Nephron (organoid): ENCODE results near the gene PPP6C.
A peak's percentile ranks its signal among the peaks of the same experiment; 100 is the strongest.
"Not testable (repeated sequence)": the region's sequence is repeated elsewhere in the genome, so short reads cannot be mapped to it uniquely, and the experiment has no call there.

ENCODE experiments used
- H3K27ac Mint-ChIP-seq, 3 experiments: 2 replicates each; pipeline ENCODE4 v1.8.0; 2020; ENCODE audit warnings: mixed read lengths in 3 of 3, mild to moderate bottlenecking in 2 of 3, moderate library complexity in 1 of 3
- H3K27me3 Mint-ChIP-seq: 2 replicates; pipeline ENCODE4 v1.8.0; 2021; ENCODE audit warnings: low read depth, mild to moderate bottlenecking, moderate library complexity, mixed read lengths
- H3K36me3 Mint-ChIP-seq: 2 replicates; pipeline ENCODE4 v1.8.0; 2020; ENCODE audit warnings: low read depth, mixed read lengths
- H3K4me1 Mint-ChIP-seq: 2 replicates; pipeline ENCODE4 v1.8.0; 2020; ENCODE audit warnings: mixed read lengths
- H3K4me3 Mint-ChIP-seq, 3 experiments: 2 replicates each; pipeline ENCODE4 v1.8.0; 2020; ENCODE audit warnings: mild to moderate bottlenecking in 3 of 3, mixed read lengths in 3 of 3, moderate library complexity in 2 of 3
- H3K9me3 Mint-ChIP-seq: 2 replicates; pipeline ENCODE4 v1.8.0; 2020; ENCODE audit warnings: mixed read lengths
- CTCF ChIP-seq, 3 experiments: fragments of 200-600 bp; sonication (generic); IDR thresholded peaks; one replicate each; pipeline ENCODE4 v1.5.0; 2021; ENCODE audit warnings: antibody characterized with exemption in 3 of 3; ENCODE audit not compliant: unreplicated experiment in 3 of 3

The PPP6C gene

GRCh38 chr9:125202846-125203618, 13.4 kb upstream of the PPP6C start:
- Mint-ChIP-seq H3K4me1 (peaks cover 16% of the 10 kb centered on the region), H3K4me3 (peak overlapping the region; percentile 8 to 22 (median 17)), H3K27me3 (no peaks in the 10 kb centered on the region), H3K27ac (no peak overlapping the region), H3K36me3 (peaks cover 35% of the 10 kb centered on the region), H3K9me3 (no peaks in the 10 kb centered on the region)
- TF ChIP-seq CTCF (IDR thresholded peaks at IDR 0.05; ENCODE audit: unreplicated experiment in 3 of 3) = no peak

GRCh38 chr9:125200216-125201047, 10.8 kb upstream of the PPP6C start, which contains the start of gene RABEPK:
RABEPK (plus strand) TSS chr9:125200542; CDS start chr9:125203014, 2,472 bp downstream.
- Mint-ChIP-seq H3K4me3 (peak within 1 kb of the TSS; percentile 84 to 91 (median 88)), H3K27me3 (no peaks in the 10 kb centered on the region), H3K4me1 (peaks cover 21% of the 10 kb centered on the region), H3K36me3 (peaks cover 15% of the 10 kb centered on the region), H3K9me3 (no peaks in the 10 kb centered on the region), H3K27ac (peak within 1 kb of the TSS; percentile 72 to 96 (median 93))
- TF ChIP-seq CTCF (IDR thresholded peaks at IDR 0.05; ENCODE audit: unreplicated experiment in 3 of 3) = no peak

GRCh38 chr9:125195591-125195990, 6.0 kb upstream of the PPP6C start:
- not testable (repeated sequence) for H3K9me3 Mint-ChIP-seq, H3K4me3 Mint-ChIP-seq, H3K36me3 Mint-ChIP-seq, H3K27me3 Mint-ChIP-seq, H3K27ac Mint-ChIP-seq
- peaks cover 16% of the 10 kb centered on the region for H3K4me1 Mint-ChIP-seq

- not testable (repeated sequence) for H3K4me3 Mint-ChIP-seq, H3K36me3 Mint-ChIP-seq, H3K27me3 Mint-ChIP-seq, H3K9me3 Mint-ChIP-seq
- H3K4me1 Mint-ChIP-seq = peaks cover 23% of the 10 kb centered on the region
- peak overlapping the region in 1 of 3 experiments; percentile 59 for H3K27ac Mint-ChIP-seq
Observed at GRCh38 chr9:125194466-125194865, 4.9 kb upstream of the PPP6C start.

GRCh38 chr9:125190361-125190801, 778 bp upstream of the PPP6C start:
- no peaks in the 10 kb centered on the region for H3K27me3 Mint-ChIP-seq
- H3K4me3 Mint-ChIP-seq = peak overlapping the region; percentile 90 to 96 (median 95)
- peak overlapping the region; percentile 93 to 99 (median 95) for H3K27ac Mint-ChIP-seq

GRCh38 chr9:125189011-125189360, 617 bp downstream of the PPP6C start:
- Mint-ChIP-seq H3K27me3 (no peaks in the 10 kb centered on the region), H3K27ac (peak overlapping the region in 2 of 3 experiments; percentile 44 to 54), H3K4me1 (peaks cover 18% of the 10 kb centered on the region), H3K4me3 (peak overlapping the region; percentile 90 to 96 (median 95)), H3K36me3 (no peaks in the 10 kb centered on the region), H3K9me3 (no peaks in the 10 kb centered on the region)
- TF ChIP-seq CTCF (IDR thresholded peaks at IDR 0.05; ENCODE audit: unreplicated experiment in 3 of 3) = no peak

More at GRCh38 chr9:125190361-125190801, 778 bp upstream of the PPP6C start:
- Mint-ChIP-seq H3K4me1 (peaks cover 18% of the 10 kb centered on the region), H3K36me3 (no peaks in the 10 kb centered on the region), H3K9me3 (no peaks in the 10 kb centered on the region)
- TF ChIP-seq CTCF (IDR thresholded peaks at IDR 0.05; ENCODE audit: unreplicated experiment in 3 of 3) = no peak
